Lung (tissue), 12 donors: ENCODE measurements around the gene TRPM3. TPM values are rescaled to one million over a fixed set of nuclear protein-coding genes. Genes with fewer than 3 reads are reported as not detected.

Experiments
- ATAC-seq: fragments of 200-7000 bp; cut with Tn5 transposase; one replicate; pipeline ENCODE4 v1.9.1; 2020; ENCODE audit warnings: moderate number of reproducible peaks; ENCODE audit not compliant: insufficient read depth, low FRiP score
- DNase-seq, 3 donors: peaks; one replicate each; pipeline ENCODE4 v3.0.0-alpha.2; 2013 to 2017
- H3K27ac ChIP-seq, 2 donors: one replicate each; pipeline ENCODE4 v1.5.1; 2013; ENCODE audit warnings: mild to moderate bottlenecking in 2 of 2, moderate library complexity in 2 of 2, control low read depth in 1 of 2, inconsistent platforms in 1 of 2, low read depth in 1 of 2, low read length in 1 of 2
- H3K27me3 ChIP-seq, 3 donors: one replicate each; pipeline ENCODE4 v1.5.1; 2013; ENCODE audit warnings: low read length in 2 of 3; ENCODE audit not compliant: control insufficient read depth in 3 of 3, insufficient read depth in 3 of 3
- H3K36me3 ChIP-seq, 4 donors: one replicate each; pipeline ENCODE4 v1.5.1; 2013; ENCODE audit warnings: low read length in 4 of 4, mild to moderate bottlenecking in 1 of 4, moderate library complexity in 1 of 4; ENCODE audit not compliant: control insufficient read depth in 4 of 4, insufficient read depth in 4 of 4
- H3K4me1 ChIP-seq, 5 donors: one replicate each; pipeline ENCODE4 v1.5.1; 2013; ENCODE audit warnings: low read length in 5 of 5, mild to moderate bottlenecking in 2 of 5, moderate library complexity in 1 of 5; ENCODE audit not compliant: control insufficient read depth in 5 of 5, insufficient read depth in 5 of 5
- H3K4me3 ChIP-seq: one replicate; pipeline ENCODE4 v1.5.1; 2013; ENCODE audit warnings: mild to moderate bottlenecking, control low read depth, moderate library complexity
- H3K9ac ChIP-seq, 2 donors: one replicate each; pipeline ENCODE4 v1.5.1; 2013; ENCODE audit warnings: low read length in 2 of 2, control low read depth in 1 of 2; ENCODE audit not compliant: insufficient read depth in 1 of 2
- H3K9me3 ChIP-seq, 4 donors: one replicate each; pipeline ENCODE4 v1.5.1; 2013; ENCODE audit warnings: low read length in 3 of 4, mild to moderate bottlenecking in 1 of 4, moderate library complexity in 1 of 4; ENCODE audit not compliant: control insufficient read depth in 4 of 4, insufficient read depth in 3 of 4
- WGBS, 2 donors: extraction: QIAGEN DNeasy Blood & Tissue Kit; methylation state at CpG; one replicate each; pipeline ENCODE4 v1.1.7; 2013; 5-methylcytosine and 5-hydroxymethylcytosine counted together
- polyA plus RNA-seq, 2 donors: library from polyadenylated mRNA; stranded (reverse); fragments of 200-250 nt; gene quantifications; one replicate each; pipeline ENCODE4 v1.2.1, GENCODE V29; 2013
- total RNA-seq, 2 donors: library from RNA; depleted of rRNA in 1 of 2; stranded (reverse); fragments of >200 nt in 1 of 2; gene quantifications; one replicate each; pipeline ENCODE4 v1.2.1, GENCODE V29; 2014 to 2021
- TF ChIP-seq, protein P1 (sequence below): IDR thresholded peaks from 2 replicates; pipeline ENCODE4 v1.5.1; 2012; ENCODE audit warnings: mild to moderate bottlenecking; ENCODE audit errors: control extremely low read depth, extremely low read depth
- donor health status: control.
- donor health status: control.
- donor health status: Bipolar disorder and iron deficiency.
- donor health status: healthy.
- donor health status: DM: yes; HTN: yes; CAD: no.

Gene TRPM3
- total and polyA plus RNA-seq, 4 donors, result 0.02 to 1.4 (median 0.49) TPM; not detected in 1

DNA sequence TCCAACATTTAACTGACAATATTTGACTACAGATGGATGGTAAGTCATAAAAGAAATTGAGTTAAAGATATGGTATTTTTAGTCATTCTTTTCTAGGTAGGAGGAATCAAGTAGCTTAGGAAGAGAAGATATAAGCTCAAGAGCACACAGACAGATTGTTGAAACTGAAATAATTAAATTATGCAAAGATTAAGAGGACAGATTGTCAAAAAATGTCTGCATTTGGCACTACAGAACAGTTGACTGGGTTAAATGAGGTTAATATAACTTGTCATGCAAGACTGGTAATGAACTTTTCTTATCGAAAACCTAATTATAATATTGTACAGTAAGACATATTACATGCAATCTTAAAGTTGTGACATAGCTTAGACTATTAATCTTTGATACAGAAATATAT, 36.3 kb upstream of the TRPM3 start:
- WGBS, 2 donors, result 93 to 95% methylated on average over 1 of the region's 1 CpG
- TF ChIP-seq, protein P1, sequence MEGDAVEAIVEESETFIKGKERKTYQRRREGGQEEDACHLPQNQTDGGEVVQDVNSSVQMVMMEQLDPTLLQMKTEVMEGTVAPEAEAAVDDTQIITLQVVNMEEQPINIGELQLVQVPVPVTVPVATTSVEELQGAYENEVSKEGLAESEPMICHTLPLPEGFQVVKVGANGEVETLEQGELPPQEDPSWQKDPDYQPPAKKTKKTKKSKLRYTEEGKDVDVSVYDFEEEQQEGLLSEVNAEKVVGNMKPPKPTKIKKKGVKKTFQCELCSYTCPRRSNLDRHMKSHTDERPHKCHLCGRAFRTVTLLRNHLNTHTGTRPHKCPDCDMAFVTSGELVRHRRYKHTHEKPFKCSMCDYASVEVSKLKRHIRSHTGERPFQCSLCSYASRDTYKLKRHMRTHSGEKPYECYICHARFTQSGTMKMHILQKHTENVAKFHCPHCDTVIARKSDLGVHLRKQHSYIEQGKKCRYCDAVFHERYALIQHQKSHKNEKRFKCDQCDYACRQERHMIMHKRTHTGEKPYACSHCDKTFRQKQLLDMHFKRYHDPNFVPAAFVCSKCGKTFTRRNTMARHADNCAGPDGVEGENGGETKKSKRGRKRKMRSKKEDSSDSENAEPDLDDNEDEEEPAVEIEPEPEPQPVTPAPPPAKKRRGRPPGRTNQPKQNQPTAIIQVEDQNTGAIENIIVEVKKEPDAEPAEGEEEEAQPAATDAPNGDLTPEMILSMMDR, result no peak
- Histone ChIP-seq H3K9ac (no peak overlapping the region), H3K27me3 (no peaks in the 10 kb centered on the region), H3K4me1 (no peaks in the 10 kb centered on the region), H3K27ac (no peak overlapping the region), H3K36me3 (no peaks in the 10 kb centered on the region), H3K9me3 (no peaks in the 10 kb centered on the region), H3K4me3 (no peak overlapping the region)
- DNase-seq (no peak), ATAC-seq (no peak)

DNA sequence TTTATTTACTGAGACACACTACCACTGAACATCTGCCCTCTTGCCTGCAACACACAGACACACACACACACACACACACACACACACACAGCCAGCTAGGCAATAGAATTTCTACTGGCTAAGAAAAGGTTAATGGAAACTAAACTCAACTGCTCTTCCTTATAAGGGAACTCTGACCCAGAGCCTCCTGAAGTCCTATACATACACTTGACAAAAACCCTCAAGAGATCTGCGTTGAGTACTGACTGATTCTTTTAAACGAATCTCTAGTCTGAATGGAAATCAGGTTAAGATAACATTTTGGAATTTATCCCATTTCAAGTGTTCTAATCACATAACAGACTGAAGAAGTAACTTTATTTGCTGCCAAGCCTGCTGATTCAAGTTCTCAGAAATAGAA, 25.9 kb upstream of the TRPM3 start:
- peak in 2 of 3 donors; percentile 8 to 29 for DNase-seq
- Histone ChIP-seq H3K27me3 (no peaks in the 10 kb centered on the region), H3K4me1 (peaks cover 0 to 4% (median 0%) of the 10 kb centered on the region in 5 donors), H3K9ac (no peak overlapping the region), H3K36me3 (no peaks in the 10 kb centered on the region), H3K27ac (no peak overlapping the region), H3K9me3 (no peaks in the 10 kb centered on the region), H3K4me3 (no peak overlapping the region)
- peak; percentile 19 for ATAC-seq
- 37 to 59% methylated on average over 2 of the region's 2 CpGs for WGBS, 2 donors
- TF ChIP-seq, protein P1, result no peak

- no peak overlapping the region for H3K27ac ChIP-seq
- ATAC-seq (no peak), DNase-seq (no peak)
- H3K4me3 ChIP-seq, result no peak overlapping the region
- H3K9ac ChIP-seq, result no peak overlapping the region
- no peaks in the 10 kb centered on the region for H3K36me3 ChIP-seq
- TF ChIP-seq, protein P1, result no peak
- no peaks in the 10 kb centered on the region for H3K27me3 ChIP-seq
- H3K9me3 ChIP-seq, result no peaks in the 10 kb centered on the region
- peaks cover 0 to 4% (median 0%) of the 10 kb centered on the region in 5 donors for H3K4me1 ChIP-seq
- whole genome bisulfite sequencing, 2 donors, result 18 to 31% methylated on average over 1 of the region's 1 CpG
Measured at GRCh38 chr9:71146511-71146910, 25.1 kb upstream of the TRPM3 start.

- 2 to 11% methylated on average over 1 of the region's 1 CpG for WGBS, 2 donors
- no peaks in the 10 kb centered on the region for H3K9me3 ChIP-seq
- no peaks in the 10 kb centered on the region for H3K27me3 ChIP-seq
- TF ChIP-seq, protein P1, result no peak
- no peak overlapping the region for H3K9ac ChIP-seq
- H3K4me1 ChIP-seq, result peaks cover 0 to 4% (median 0%) of the 10 kb centered on the region in 5 donors
- no peaks in the 10 kb centered on the region for H3K36me3 ChIP-seq
- DNase-seq (peak; percentile 55 to 83 (median 67)), ATAC-seq (peak; percentile 27)
- no peak overlapping the region for H3K27ac ChIP-seq
- H3K4me3 ChIP-seq, result no peak overlapping the region
Measured at GRCh38 chr9:71145179-71145578, 23.8 kb upstream of the TRPM3 start.
